Measurements from ENCODE around the gene AAK1.
"Not testable (repeated sequence)": the region's sequence is repeated elsewhere in the genome, so short reads cannot be mapped to it uniquely, and the experiment has no call there.

AAK1 gene

GRCh38 chr2:69643602-69644505 lies at the start of gene AAK1:
Gene AAK1 (minus strand): TSS chr2:69643739. CDS start chr2:69643040, 699 bp downstream.
- peak; percentile 89 for DNase-seq (ENCODE audit: low read depth)

DNA sequence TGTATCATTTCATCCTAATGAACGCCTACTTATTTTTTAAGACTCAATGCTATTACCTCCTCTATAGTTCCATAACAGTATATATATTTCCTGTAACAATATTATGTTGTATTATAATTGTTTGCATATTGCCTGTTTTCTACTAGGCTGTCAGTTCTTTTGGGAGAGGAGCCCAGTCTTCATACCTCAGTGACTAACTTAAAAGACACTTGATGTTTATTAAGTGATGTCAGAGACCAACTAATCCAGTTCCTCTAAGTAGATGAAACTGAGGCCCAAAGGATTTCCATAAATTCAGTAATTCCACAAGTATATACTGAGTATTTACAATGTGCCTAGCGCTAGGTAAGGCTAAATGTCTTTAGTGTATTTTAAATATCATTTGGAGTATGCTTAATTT lies 48.9 kb upstream of the AAK1 start:
- peak; percentile 66 for DNase-seq (ENCODE audit: low read depth)

GRCh38 chr2:69689969-69690368 lies 46.4 kb upstream of the AAK1 start:
- DNase-seq (ENCODE audit: low read depth), result no peak

DNA sequence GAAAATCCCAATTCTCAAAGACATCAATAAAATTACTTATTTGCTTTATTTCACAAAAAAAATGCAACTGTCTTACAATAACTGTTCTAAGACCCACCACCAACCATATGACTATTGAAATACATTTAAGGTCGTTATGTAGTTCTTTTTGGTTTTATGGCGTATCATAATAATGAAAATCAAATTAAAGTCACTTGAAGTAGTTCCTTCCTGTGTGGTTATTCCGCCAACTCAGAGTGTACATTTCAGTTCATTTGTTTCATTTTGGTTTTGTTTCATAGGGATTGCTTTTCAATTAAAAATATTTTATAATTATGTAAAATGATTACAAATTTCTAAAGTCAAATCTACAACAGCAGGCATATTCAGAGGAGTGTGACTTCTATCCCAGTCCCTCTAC lies 45.9 kb upstream of the AAK1 start:
- DNase-seq (ENCODE audit: low read depth), result no peak

GRCh38 chr2:69687971-69688611 lies 44.6 kb upstream of the AAK1 start:
- no peak for DNase-seq (ENCODE audit: low read depth)

DNA sequence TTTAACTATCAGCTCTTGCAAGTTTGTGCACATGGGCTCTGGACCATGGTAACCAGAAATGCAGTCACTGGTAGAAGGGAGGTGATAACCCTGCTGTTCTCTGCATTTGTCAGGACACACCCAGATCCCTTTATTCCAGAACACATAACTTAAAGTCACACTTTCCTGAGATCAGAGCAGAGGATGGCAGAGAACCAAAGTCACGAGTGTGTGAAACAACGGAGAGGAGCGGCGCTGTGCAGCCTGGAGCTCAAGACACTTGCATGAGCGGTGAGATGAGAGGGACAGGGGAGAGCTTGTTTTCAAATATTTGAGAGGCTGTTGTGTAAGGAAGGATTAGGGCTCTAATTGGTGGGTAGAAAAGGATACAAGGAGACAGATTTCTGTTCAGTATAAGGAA lies 43.3 kb upstream of the AAK1 start:
- DNase-seq (ENCODE audit: low read depth), result no peak

GRCh38 chr2:69685321-69686048 lies 41.9 kb upstream of the AAK1 start:
- no peak for DNase-seq (ENCODE audit: low read depth)

- peak; percentile 83 for DNase-seq (ENCODE audit: low read depth)
Measured at GRCh38 chr2:69683170-69683971, 39.8 kb upstream of the AAK1 start.

DNA sequence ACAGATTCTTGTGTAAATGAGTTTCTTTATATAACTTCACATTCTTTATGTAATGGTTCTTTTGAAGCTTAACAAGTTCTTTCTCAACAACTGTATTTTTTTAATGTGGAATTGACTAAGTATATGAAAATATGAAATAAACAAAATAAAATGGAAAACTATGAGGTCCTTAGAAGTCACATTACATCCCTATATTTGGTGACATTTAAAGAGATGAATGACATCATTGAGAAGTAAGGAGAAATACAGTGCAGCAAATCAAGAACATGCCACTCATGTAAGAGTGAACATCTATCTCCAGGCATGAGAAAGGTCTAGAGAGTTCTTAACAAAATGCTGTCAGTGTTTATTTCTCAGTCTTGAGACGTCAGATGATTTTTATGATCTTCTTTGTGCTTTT lies 39.0 kb upstream of the AAK1 start:
- no peak for DNase-seq (ENCODE audit: low read depth)

DNA sequence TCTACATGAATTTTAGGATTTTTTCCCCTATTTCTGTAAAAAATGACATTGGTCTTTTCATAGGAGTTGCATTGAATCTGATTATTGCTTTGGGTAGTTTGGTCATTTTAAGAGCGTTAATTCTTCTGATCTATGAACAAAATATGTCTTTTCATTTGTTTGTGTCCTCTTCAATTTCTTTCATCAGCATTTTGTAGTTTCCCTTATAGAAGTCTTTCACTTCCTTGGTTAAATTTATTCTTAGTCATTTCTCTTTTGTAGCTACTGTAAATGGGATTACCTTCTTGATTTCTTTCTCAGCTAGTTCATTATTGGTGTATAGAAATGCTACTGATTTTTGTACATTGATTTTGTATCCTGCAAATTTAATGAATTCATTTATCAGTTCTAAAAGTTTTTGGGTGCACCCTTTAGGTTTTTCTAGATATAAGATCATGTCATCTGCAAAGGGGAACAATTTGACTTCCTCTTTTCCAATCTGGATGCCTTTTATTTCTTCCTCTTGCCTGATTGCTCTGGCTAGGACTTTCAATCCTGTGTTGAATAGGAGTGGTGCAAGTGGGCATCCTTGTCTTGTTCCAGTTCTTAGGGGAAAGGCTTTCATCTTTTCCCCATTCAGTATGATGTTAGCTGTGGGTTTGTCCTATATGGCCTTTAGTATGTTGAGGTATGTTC lies 36.6 kb upstream of the AAK1 start:
- DNase-seq (ENCODE audit: low read depth), result no peak

- no peak for DNase-seq (ENCODE audit: low read depth)
Measured at GRCh38 chr2:69677914-69678313, 34.4 kb upstream of the AAK1 start.

GRCh38 chr2:69676146-69676545 lies 32.6 kb upstream of the AAK1 start:
- no peak for DNase-seq (ENCODE audit: low read depth)

- DNase-seq (ENCODE audit: low read depth), result no peak
Measured at GRCh38 chr2:69674316-69674670, 30.8 kb upstream of the AAK1 start.

- not testable (repeated sequence) for DNase-seq (ENCODE audit: low read depth)
Measured at GRCh38 chr2:69673098-69673497, 29.6 kb upstream of the AAK1 start.

GRCh38 chr2:69669666-69670065 lies 26.1 kb upstream of the AAK1 start:
- no peak for DNase-seq (ENCODE audit: low read depth)

GRCh38 chr2:69668598-69668997 lies 25.1 kb upstream of the AAK1 start:
- DNase-seq (ENCODE audit: low read depth), result no peak

- DNase-seq (ENCODE audit: low read depth), result peak; percentile 54
Measured at GRCh38 chr2:69667805-69668382, 24.4 kb upstream of the AAK1 start.

- no peak for DNase-seq (ENCODE audit: low read depth)
Measured at GRCh38 chr2:69665152-69665551, 21.6 kb upstream of the AAK1 start.

GRCh38 chr2:69663860-69664259 lies 20.3 kb upstream of the AAK1 start:
- DNase-seq (ENCODE audit: low read depth), result no peak

DNA sequence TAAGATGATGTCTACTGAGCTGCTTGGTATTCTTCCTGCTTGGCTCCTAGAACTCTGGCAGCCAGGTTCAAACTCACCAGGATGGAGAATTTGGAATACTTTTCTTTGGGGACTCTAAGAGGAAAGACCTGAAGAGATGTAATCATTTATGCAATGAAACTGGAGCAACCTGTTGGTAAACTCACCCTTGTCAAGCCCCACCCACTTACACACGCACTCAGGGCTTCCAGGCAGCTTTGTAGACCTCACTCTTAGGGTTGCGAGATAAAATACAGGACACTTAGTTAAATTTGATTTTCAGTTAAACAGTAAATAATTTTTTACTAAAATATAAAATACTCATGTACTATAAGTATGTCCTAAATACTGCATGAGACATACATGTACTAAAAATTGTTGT lies 19.0 kb upstream of the AAK1 start:
- not testable (repeated sequence) for DNase-seq (ENCODE audit: low read depth)

- no peak for DNase-seq (ENCODE audit: low read depth)
Measured at GRCh38 chr2:69660637-69661036, 17.1 kb upstream of the AAK1 start.
